Spleen (tissue), 7 donors: ENCODE data around the gene SMC1A.

Source experiments
- POLR2A ChIP-seq, 3 donors: fragments of 450-650 bp; IDR thresholded peaks; one replicate each; pipeline ENCODE4 v1.5.1; 2017; ENCODE audit warnings: antibody characterized with exemption in 3 of 3, mild to moderate bottlenecking in 1 of 3
- POLR2AphosphoS5 ChIP-seq, 3 donors: sonication (generic); formaldehyde crosslinking; IDR thresholded peaks; one replicate each; pipeline ENCODE4 v1.5.1; 2017; ENCODE audit warnings: antibody characterized with exemption in 3 of 3
- TF ChIP-seq, protein P1 (sequence below), 11 experiments: fragments of 200-600 bp in 7 of 11; fragments of 450-650 bp in 4 of 11; sonication (generic) in 4 of 11; IDR thresholded peaks in 8 of 11; conservative IDR thresholded peaks in 3 of 11; 1 replicate in 7 of 11; 2 replicates in 4 of 11; pipeline versions ENCODE4 v1.4.0 to v1.8.0; 2016 to 2021; ENCODE audit warnings: antibody characterized with exemption in 11 of 11, inconsistent platforms in 4 of 11, mild to moderate bottlenecking in 1 of 11
- donor health status: DM: no; HTN: no; CAD: no; lungs with moderate emphysema.
- donor health status: DM: no; HTN: no; CAD: no.
- donor health status: DM: no; HTN: no; CAD: no.

DNA sequence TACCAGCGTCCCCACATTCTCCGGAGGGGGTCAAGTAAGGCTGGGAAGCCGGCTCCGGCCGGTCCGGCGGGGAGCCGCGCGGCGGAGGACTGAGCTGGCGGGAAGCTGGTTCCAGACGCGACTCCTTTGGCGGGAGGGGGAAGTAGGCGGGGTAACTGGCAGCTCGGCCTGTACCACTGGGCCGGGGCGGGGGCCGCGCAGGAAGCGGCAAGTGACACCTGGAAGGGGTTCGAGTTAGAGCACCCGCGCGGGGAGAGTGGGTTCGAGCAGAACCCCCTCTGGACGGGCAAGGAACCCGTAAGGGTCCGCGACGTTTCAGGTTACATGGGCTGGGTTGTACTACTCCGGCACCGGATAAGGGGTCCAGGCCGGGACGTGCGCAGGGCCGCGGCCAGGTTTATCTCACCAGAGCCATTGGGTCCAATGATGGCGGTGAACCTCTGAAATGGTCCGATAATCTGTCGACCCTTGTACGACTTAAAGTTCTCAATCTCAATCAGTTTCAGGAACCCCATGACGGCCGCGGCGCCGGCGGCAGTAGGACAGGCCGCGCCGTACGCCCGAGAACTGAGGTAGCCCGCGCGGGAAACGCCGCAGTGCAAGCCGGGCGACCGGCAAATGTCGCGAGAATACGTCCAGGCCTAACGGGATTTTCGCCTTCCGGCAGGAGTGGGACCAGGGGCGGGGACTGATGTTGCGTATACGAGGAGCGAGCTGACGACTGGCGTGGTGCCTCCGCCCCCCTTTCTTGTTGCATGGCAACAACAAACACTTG, at the start of gene SMC1A:
- TF ChIP-seq, protein P1, sequence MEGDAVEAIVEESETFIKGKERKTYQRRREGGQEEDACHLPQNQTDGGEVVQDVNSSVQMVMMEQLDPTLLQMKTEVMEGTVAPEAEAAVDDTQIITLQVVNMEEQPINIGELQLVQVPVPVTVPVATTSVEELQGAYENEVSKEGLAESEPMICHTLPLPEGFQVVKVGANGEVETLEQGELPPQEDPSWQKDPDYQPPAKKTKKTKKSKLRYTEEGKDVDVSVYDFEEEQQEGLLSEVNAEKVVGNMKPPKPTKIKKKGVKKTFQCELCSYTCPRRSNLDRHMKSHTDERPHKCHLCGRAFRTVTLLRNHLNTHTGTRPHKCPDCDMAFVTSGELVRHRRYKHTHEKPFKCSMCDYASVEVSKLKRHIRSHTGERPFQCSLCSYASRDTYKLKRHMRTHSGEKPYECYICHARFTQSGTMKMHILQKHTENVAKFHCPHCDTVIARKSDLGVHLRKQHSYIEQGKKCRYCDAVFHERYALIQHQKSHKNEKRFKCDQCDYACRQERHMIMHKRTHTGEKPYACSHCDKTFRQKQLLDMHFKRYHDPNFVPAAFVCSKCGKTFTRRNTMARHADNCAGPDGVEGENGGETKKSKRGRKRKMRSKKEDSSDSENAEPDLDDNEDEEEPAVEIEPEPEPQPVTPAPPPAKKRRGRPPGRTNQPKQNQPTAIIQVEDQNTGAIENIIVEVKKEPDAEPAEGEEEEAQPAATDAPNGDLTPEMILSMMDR (IDR thresholded peaks at IDR 0.05 in 8 of 11, conservative IDR thresholded peaks at IDR 0.05 in 3 of 11) = peak in 3 of 11 experiments; percentile 32 to 43 (median 38)
- TF ChIP-seq POLR2A (IDR thresholded peaks at IDR 0.05) (peak in 2 of 3 donors; percentile 27 to 38), POLR2AphosphoS5 (IDR thresholded peaks at IDR 0.05) (peak; percentile 92 to 94 (median 93))
